ENCODE data around the gene PIP4K2A.
"Not testable (repeated sequence)": the region's sequence is repeated elsewhere in the genome, so short reads cannot be mapped to it uniquely, and the experiment has no call there.

PIP4K2A gene

DNA sequence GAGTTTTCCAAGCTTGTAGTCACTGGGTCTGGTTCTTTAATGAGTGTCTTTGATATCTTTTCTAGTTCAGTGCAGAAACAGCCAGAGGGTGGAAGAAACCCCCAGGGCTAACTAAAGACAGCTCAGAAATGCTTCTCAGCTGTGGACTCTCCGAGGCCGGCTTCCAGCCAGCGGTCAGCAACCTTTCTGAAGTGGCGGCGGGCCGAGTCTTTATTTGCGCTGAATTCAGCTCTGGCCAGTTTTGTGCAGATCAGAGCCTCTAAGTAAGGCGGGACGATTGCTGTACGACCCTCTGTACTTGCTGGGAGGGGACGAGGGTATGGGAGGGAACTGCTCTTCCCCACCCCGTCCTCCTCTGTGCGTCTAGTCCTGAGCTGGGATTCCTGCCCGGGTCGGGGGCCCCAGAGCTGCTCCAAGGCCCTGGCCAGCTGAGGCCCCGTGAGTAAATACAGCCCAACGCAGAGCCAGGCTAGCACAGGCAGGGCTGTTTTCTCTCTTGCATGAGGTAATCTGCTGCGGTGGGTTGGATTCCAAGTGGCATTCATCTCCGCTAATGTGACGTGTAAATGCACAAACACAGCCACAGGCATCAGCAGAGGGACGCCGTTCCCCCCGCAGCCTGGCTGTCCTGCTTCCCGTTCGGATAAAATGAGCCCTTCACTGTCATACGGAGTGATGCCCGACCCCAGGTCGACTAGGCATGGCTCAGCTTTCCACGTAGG, 159.8 kb downstream of the PIP4K2A start:
- peak; percentile 32 for DNase-seq (ENCODE audit: low read depth, low spot score)

DNA sequence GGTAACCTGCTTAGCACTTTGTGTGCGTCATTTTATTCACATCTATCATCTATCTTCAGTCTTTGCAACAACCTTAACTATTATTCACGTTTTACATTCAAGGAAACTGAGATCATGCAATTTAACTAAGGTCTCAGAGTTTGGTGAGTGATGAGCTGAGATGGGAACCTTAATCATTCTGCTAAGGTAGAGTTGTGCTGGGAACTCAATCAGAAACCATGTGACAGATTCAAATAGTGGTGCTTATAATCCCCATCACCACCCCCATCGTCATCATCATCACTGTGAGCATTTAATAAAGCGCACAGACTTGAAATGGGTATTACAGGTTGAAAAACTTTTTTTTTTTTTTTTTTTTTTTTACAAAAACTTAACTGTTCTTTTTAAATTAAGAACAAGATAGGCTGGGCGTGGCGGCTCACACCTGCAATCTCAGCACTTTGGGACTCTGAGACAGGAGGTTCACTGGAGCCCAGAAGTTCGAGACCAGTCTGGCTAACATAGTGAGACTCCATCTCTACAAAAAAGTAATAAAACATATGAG, 160.9 kb downstream of the PIP4K2A start:
- no peak for DNase-seq (ENCODE audit: low read depth, low spot score)

DNA sequence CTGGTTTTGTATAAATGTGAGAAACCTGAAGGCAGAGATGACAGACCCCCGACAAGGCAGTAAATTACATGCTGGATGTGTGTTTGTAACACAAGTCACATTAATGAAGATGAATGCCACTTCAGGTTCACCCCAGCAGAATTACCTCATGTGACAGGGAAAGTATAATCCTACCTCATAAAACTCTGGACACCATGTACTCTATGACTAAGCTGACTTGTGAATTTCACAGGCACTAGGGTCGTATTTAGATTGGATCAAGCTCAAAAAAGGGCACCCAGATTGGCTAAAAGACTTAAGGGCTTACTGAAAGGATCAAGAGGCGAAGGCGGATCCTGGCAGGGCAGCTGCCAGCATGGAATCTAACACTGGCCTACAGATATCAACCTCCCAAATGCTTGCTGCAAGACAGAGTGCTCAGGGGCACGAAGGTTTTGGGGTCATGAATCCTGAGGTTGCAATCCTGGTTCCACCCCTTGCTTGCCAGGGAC, 161.4 kb downstream of the PIP4K2A start:
- DNase-seq (ENCODE audit: low read depth, low spot score) = no peak

DNA sequence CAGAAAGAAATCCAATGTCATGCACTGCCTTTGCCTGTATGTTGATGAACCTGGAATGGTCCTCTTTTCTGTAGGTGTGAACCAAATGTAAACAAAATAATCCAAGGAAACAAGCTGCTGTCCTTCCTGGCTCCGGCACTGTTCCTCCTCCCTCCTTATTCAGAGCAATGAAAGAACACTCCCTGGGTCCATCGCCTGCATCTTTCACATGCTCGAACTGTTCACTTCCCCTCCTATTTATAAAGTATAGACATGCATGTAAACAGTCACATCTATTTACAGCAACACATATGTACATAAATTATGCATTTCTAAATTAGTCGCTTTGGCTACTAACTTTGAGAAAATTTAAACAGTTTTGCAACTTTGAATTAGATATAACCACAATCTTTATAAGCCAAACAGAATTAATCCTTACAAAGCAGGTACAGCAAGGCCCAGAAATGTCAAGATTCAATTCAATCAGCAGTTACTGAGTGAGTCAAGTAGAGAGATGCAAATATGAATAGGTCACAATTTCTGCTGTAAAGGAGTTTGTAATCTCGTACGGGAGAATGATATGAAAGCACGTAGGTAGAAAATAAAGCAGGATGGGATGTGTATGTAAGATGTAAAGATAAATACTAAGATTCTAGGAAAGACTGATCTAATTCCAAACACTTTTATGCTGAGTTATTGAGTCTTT, 162.6 kb downstream of the PIP4K2A start:
- no peak for DNase-seq (ENCODE audit: low read depth, low spot score)

DNA sequence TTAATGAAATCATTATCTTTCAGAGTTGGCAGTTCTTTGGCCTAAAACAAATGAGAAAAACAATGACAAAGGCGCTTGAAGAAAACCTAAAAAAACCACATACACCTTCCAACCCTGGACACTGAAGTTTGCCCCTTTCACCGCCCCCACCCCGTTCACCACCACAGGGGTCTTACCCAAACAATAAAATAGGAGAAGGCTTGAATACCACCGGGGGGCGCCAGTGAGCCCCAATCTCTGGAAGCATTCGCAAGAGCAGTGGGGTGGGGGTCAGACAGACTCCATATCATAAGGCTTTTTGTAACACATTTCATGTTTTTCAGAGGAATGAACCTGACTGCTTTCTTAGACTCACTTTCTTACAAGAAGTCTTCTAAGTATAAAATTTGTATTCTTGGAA, 163.6 kb downstream of the PIP4K2A start:
- no peak for DNase-seq (ENCODE audit: low read depth, low spot score)

GRCh38 chr10:22548344-22548743, 166.0 kb downstream of the PIP4K2A start:
- DNase-seq (ENCODE audit: low read depth, low spot score) = no peak

GRCh38 chr10:22545643-22546042, 168.7 kb downstream of the PIP4K2A start:
- no peak for DNase-seq (ENCODE audit: low read depth, low spot score)

GRCh38 chr10:22544325-22545068, 169.9 kb downstream of the PIP4K2A start:
- no peak for DNase-seq (ENCODE audit: low read depth, low spot score)

DNA sequence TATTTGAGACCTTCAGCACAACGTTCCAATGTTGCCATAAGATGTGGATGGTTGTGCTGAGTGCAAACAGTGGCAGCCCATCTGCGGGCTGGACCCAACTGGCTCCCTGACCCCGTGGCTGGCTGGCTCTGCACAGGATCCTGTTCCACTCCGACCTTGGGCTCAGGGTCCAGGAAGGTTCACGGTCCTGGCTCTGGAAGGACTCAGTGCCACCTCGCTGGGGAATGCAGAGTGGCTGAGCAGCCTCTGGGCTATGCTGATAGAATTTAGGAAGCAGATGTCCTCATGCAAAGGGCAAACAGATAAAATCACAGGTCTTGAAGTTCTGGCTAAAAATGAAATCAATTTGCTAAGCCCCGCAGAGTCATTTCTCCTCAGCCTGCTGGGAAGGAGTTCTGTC, 171.6 kb downstream of the PIP4K2A start:
- no peak for DNase-seq (ENCODE audit: low read depth, low spot score)

GRCh38 chr10:22541900-22542299, 172.5 kb downstream of the PIP4K2A start:
- no peak for DNase-seq (ENCODE audit: low read depth, low spot score)

DNA sequence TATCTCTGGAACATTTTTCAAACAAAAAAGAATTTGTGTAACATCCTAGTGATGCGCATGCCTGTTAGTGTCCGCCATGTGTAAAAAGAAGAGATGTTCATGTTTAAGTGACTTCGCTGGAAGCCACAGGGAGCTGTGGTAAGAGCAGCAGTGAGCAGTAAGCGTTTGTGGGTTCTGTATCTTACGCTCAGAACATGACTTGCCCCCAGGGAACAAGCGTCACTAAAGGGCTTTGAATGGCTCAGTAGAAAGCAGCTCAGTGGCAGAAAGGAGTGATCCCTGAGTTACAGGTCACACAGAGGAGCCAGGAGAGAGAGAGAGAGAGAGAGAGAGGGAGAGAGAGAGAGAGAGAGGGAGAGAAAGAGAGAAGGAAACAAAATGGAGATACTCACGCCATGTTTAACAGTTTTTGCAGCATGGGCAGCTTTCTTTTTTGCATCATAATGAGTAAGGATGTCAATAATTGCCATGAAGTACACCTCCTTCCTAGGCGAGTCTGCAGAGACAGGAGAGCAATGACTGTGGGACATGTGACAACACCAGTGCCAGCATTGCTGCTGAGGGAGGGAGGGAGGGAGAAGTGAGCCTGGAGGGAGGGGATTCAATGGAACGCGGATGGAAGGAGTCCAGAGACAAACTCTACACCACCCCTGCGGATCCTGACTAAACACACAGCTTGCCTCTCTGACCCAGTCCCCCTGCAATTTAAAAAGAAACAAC, 174.6 kb downstream of the PIP4K2A start:
- no peak for DNase-seq (ENCODE audit: low read depth, low spot score)

- no peak for DNase-seq (ENCODE audit: low read depth, low spot score)
These were observed 176.6 kb downstream of the PIP4K2A start for GRCh38 chr10:22537810-22538209.

DNA sequence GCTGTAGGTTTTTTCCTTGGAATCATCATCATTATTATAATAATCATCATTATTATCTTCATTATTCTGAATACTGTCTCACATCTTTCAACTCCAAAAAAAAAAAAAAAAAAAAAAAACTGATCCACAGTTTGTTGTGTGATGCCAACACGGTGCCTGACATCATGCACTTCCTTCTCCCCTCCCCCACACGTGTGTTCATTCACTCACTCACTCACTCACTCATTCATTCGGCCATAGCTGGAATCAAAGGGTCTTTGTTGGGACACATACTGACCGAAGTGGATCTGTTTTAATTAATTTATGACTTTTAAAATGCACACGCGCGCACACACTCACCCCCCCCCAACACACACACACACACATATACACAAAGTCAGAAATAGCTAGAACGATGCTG, 177.8 kb downstream of the PIP4K2A start:
- DNase-seq (ENCODE audit: low read depth, low spot score) = no peak

DNA sequence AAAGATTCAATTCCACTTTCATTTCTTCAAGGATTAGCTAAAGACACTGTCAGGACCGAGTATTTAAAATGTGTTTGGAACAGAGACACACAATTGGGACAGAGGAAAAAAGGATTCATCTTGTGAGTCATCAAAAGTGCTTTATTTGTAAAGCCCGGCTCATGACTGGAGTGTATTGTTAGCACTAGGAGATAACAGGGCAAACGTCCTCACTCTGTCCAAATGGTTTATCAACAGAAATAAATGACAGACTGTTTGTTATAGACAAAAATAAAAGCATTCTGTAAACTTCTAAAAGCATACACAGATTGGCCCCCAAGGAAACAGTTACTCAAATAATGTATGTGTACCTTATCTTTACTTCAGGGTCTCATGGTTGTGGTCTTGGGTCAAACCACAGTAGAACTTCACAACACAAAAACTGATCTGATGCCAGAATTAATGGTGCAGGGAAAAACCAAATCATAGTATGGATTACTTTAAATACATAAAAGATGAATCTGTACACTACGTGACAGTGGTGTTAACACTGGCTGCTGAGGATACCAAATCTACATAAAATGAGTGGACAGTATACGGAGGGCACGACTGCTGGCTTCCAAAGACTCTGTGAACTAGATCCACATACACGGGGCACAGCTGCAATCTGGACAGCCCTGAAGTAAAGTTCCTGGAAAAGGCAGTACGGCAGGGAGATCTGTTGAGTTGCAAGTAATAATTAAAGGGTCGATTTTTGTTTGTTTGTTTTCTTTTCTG, 179.4 kb downstream of the PIP4K2A start:
- DNase-seq (ENCODE audit: low read depth, low spot score) = no peak

DNA sequence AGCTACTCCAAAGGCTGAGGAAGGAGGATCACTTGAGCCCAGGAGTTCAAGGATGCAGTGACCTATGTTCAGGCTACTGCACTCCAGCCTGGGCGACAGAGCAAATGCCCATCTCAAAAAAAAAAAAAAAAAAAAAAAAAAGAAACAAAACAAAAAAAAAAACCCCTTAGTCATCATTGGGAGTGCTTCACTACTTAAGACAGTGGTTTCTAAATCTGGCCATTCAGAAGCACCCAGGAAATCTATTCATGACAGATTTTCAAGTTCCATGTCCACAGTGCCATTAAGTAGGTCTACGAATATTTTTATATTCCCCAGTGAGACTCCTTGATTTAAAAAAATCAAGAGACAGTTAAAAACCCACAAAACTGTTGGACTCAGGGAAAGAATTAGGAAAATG, 182.9 kb downstream of the PIP4K2A start:
- DNase-seq (ENCODE audit: low read depth, low spot score) = no peak

DNA sequence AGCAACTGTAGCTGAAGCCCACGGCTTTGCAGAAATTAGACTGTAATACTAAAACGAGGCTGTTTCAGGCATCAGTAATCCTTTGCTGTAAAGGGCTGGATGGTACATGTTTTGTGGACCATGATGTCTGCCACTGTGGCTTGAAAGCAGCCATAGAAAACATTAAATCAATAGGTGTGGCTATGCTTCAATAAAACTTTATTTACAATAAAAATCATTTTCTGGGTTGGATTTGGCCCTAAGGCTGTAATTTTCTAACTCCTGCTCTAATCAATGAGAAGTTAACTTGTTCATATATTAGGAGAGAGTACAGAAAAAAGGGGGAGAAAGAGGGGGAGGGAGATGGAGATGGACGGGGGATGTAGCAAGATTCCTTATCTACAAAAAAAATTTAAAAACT, 183.4 kb downstream of the PIP4K2A start:
- DNase-seq (ENCODE audit: low read depth, low spot score) = no peak

DNA sequence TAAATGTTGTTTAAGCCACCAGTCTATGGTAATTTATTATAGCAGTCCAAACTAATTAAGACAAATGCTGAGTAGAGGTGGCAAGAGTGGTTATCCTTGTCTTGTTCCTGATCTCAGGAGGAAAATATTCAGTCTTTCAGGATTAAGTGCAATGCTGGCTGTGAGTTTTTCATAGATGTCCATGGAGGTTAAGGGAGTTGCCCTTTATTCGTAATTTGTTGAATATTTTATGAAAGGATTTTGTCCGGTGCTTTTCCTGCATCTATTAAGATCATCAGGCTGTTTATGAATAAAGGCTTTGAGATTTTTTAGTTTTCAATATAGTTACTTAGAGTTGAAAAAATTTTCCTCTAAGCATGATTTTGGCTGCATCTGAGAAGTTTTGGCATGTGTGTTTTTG, 186.9 kb downstream of the PIP4K2A start:
- DNase-seq (ENCODE audit: low read depth, low spot score) = no peak

GRCh38 chr10:22524333-22524732, 190.0 kb downstream of the PIP4K2A start:
- DNase-seq (ENCODE audit: low read depth, low spot score) = not testable (repeated sequence)

DNA sequence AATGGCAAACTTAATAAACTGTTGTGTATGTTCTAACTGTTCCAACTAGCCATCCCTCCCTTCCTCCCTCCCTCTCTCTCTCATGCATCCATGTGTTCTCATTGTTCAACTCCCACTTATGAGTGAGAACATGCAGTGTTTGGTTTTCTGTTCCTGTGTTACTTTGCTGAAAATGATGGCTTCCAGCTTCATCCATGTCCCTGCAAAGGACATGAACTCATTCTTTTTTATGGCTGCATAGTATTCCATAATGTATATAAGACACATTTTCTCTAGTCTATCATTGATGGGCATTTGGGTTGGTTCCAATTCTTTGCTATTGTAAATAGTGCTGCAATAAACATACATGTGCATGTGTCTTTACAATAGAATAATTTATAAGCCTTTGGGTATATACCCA, 193.7 kb downstream of the PIP4K2A start:
- not testable (repeated sequence) for DNase-seq (ENCODE audit: low read depth, low spot score)

DNA sequence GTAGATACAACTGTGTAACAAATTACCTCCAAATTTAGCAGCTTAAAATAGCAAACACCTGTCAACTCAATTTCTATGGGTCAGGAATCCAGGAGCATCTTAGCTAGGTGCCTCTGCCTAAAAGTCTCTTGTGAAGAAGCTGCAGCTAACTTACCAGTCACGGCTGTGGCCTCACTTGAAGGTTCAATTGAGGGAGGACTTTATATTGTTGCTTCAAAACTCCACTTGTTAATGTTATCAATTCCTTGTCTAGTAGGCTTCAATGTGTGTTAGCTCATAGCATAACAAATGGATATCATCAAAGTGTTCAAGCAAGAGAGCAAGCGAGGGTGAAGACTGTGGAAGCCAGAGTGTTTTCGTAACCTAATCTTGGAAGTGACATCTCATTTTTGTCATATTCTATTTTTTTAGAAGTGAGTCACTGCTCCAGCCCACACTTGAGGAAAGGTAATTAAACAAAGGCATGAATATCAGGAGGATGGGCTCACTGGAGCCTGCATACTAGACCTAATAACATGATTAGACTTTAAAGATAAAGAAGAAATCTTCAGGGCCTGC, 196.1 kb downstream of the PIP4K2A start:
- DNase-seq (ENCODE audit: low read depth, low spot score) = no peak

- no peak for DNase-seq (ENCODE audit: low read depth, low spot score)
These were observed 199.4 kb downstream of the PIP4K2A start for GRCh38 chr10:22515009-22515408.

Measured in brain pericyte (primary cell).